ENCODE data around the gene MAN2A1.

- TF ChIP-seq EZH2 (IDR thresholded peaks at IDR 0.05) (no peak), POLR2AphosphoS5 (IDR thresholded peaks at IDR 0.05; ENCODE audit: borderline replicate concordance, low read depth, low read length) (no peak)
Observed at GRCh38 chr5:109905906-109906305, 216.2 kb downstream of the MAN2A1 start.

Measured in SK-N-MC (cell line).